MG63 (cell line): Measurements from ENCODE around the gene CAND1. TPM values are rescaled to one million over a fixed set of nuclear protein-coding genes. Genes with fewer than 3 reads are reported as not detected.

Source experiments
- DNase-seq: peaks from one replicate; pipeline ENCODE4 v3.0.0-alpha.2; 2020
- H3K27me3 ChIP-seq: fragments of 250-450 bp; sonication (Bioruptor Pico); 2 replicates; pipeline ENCODE4 v1.5.1; 2020; ENCODE audit warnings: mild to moderate bottlenecking, moderate library complexity
- H3K36me3 ChIP-seq: fragments of 250-450 bp; sonication (Bioruptor Pico); 2 replicates; pipeline ENCODE4 v1.5.1; 2020; ENCODE audit warnings: mild to moderate bottlenecking, moderate library complexity
- H3K4me3 ChIP-seq: fragments of 250-450 bp; sonication (Bioruptor Pico); 2 replicates; pipeline ENCODE4 v1.5.1; 2020; ENCODE audit warnings: mild to moderate bottlenecking, moderate library complexity
- H3K9me3 ChIP-seq: fragments of 250-450 bp; sonication (Bioruptor Pico); 2 replicates; pipeline ENCODE4 v1.5.1; 2020; ENCODE audit warnings: mild to moderate bottlenecking, moderate library complexity
- total RNA-seq: library from RNA; depleted of rRNA; stranded (reverse); fragments of >200 nt; shearing (Covaris generic); gene quantifications from 2 replicates; pipeline ENCODE4 v1.2.3, GENCODE V29; 2014; ENCODE audit warnings: low replicate concordance; rRNA removed

Gene CAND1
- 53.1 and 59.3 TPM in 2 replicates for total RNA-seq

- Histone ChIP-seq H3K36me3 (peaks cover 9% of the 10 kb centered on the region), H3K9me3 (no peaks in the 10 kb centered on the region), H3K4me3 (peak within 1 kb of the TSS; percentile 81), H3K27me3 (no peaks in the 10 kb centered on the region)
- DNase-seq, result peak; percentile 96
These were observed at the start of gene CAND1 for GRCh38 chr12:67268896-67269632. TSS of gene CAND1 (plus strand) at chr12:67269358. CDS start at chr12:67269718, 360 bp downstream.

GRCh38 chr12:67220065-67220464, 49.1 kb upstream of the CAND1 start:
- Histone ChIP-seq H3K36me3 (no peaks in the 10 kb centered on the region), H3K4me3 (no peak overlapping the region), H3K27me3 (no peaks in the 10 kb centered on the region; the same call in none of the 2 replicates), H3K9me3 (no peaks in the 10 kb centered on the region)
- DNase-seq, result peak; percentile 8

DNA sequence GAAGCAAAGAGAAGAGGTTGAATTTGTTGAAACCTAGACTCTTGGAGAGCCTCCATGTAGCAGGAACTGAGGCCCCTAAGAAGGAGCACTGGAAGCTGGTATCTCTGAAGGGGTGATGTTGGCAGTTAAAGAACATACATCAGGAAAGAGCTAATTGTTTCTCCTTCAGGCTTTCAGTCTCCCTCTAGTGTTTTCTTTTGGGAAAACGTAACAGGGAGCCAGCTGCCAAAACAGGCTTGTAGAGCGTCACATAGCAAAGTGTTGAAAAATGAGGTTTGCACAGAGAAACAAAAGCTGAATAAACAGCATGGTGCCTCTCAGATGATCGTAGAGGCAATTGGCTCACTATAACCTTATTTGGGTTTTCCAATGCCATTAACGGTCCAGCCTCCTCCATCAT, 46.9 kb upstream of the CAND1 start:
- no peak overlapping the region for H3K4me3 ChIP-seq
- no peak for DNase-seq
- no peaks in the 10 kb centered on the region; the same call in 1 of the 2 replicates for H3K27me3 ChIP-seq
- H3K9me3 ChIP-seq, result no peaks in the 10 kb centered on the region
- H3K36me3 ChIP-seq, result no peaks in the 10 kb centered on the region

DNA sequence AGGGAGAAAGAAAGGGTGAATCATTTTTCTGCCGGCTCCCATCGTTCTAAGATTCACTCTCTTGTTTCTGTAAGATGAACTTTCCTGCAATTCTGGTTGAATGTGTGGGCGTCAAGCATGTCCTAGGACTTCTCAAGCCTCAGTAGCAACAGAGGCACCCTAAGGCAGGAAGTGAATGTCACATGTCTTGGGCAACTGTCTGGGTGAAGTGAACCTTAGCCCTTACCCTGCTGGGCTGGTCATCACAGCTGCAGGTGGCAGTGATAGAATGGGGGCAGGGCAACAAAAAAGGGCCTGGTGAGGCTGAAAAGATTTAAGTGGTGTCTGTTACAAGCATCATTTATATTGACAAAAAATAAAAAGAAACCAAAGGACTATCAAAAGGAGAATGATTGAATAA, 45.9 kb upstream of the CAND1 start:
- no peak for DNase-seq
- no peak overlapping the region for H3K4me3 ChIP-seq

DNA sequence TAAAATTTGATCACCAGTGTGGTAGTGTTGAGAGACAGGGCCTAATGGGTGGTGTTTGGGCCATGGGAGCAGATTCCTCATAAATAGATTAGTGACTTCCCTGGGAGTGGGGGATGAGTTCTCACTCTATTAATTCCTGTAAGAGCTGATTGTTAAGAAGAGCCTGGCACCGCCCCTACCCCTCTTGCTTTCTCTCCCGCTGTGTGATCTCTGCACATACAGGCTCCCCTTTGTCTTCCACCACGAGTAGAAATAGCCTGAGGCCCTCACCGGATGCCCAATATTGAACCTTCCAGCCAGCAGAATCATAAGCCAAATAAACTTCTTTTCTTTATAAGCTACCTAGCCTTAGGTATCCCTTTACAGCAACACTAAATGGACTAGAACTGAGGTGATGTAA, 31.9 kb upstream of the CAND1 start:
- H3K9me3 ChIP-seq, result no peaks in the 10 kb centered on the region
- no peaks in the 10 kb centered on the region for H3K36me3 ChIP-seq
- no peak for DNase-seq
- no peak overlapping the region for H3K4me3 ChIP-seq
- H3K27me3 ChIP-seq, result no peaks in the 10 kb centered on the region; the same call in none of the 2 replicates

More for the DNA sequence above, 45.9 kb upstream of the CAND1 start:
- H3K36me3 ChIP-seq, result no peaks in the 10 kb centered on the region
- H3K27me3 ChIP-seq, result no peaks in the 10 kb centered on the region; the same call in 1 of the 2 replicates
- H3K9me3 ChIP-seq, result no peaks in the 10 kb centered on the region

GRCh38 chr12:67239061-67239460, 30.1 kb upstream of the CAND1 start:
- no peaks in the 10 kb centered on the region for H3K27me3 ChIP-seq
- no peak overlapping the region for H3K4me3 ChIP-seq
- H3K9me3 ChIP-seq, result no peaks in the 10 kb centered on the region
- H3K36me3 ChIP-seq, result no peaks in the 10 kb centered on the region
- no peak for DNase-seq

DNA sequence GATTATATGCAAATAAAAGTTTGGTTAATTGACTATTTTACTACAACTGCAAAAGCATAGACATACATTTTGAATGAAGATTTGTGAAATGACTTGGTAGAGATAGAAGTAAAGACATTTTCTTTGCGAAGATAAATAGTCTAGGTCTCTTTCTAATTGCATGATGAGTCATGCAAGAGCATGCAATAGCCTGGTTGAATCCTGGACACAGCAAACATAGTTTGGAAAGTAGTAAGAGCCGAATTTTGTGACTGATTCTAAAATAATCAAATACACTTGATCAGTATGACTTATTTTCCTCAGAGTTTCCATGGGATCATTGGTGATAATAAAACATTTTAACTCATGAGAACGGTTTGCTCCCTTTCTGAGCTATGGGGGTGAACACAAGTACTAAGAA, 27.7 kb upstream of the CAND1 start:
- H3K9me3 ChIP-seq, result no peaks in the 10 kb centered on the region
- no peak for DNase-seq
- no peak overlapping the region for H3K4me3 ChIP-seq
- no peaks in the 10 kb centered on the region for H3K36me3 ChIP-seq
- H3K27me3 ChIP-seq, result no peaks in the 10 kb centered on the region

- DNase-seq, result no peak
- Histone ChIP-seq H3K9me3 (no peaks in the 10 kb centered on the region), H3K27me3 (no peaks in the 10 kb centered on the region), H3K4me3 (no peak overlapping the region), H3K36me3 (no peaks in the 10 kb centered on the region)
These were observed 25.9 kb upstream of the CAND1 start for GRCh38 chr12:67243260-67243659.

- Histone ChIP-seq H3K4me3 (no peak overlapping the region), H3K36me3 (no peaks in the 10 kb centered on the region), H3K9me3 (no peaks in the 10 kb centered on the region), H3K27me3 (no peaks in the 10 kb centered on the region)
- no peak for DNase-seq
These were observed 23.6 kb upstream of the CAND1 start for GRCh38 chr12:67245571-67245970.

- DNase-seq, result no peak
- Histone ChIP-seq H3K36me3 (no peaks in the 10 kb centered on the region), H3K27me3 (peaks cover 4% of the 10 kb centered on the region; the same call in 1 of the 2 replicates)
These were observed 18.1 kb upstream of the CAND1 start for GRCh38 chr12:67251012-67251411.

GRCh38 chr12:67254372-67255026, 14.7 kb upstream of the CAND1 start:
- Histone ChIP-seq H3K27me3 (peaks cover 4% of the 10 kb centered on the region; the same call in 1 of the 2 replicates), H3K36me3 (no peaks in the 10 kb centered on the region), H3K4me3 (no peak overlapping the region), H3K9me3 (no peaks in the 10 kb centered on the region)
- no peak for DNase-seq

More at GRCh38 chr12:67251012-67251411, 18.1 kb upstream of the CAND1 start:
- H3K4me3 ChIP-seq, result no peak overlapping the region
- H3K9me3 ChIP-seq, result no peaks in the 10 kb centered on the region

- H3K27me3 ChIP-seq, result peaks cover 4% of the 10 kb centered on the region; the same call in 1 of the 2 replicates
- DNase-seq, result no peak
These were observed 12.5 kb upstream of the CAND1 start for GRCh38 chr12:67256649-67257048.

DNA sequence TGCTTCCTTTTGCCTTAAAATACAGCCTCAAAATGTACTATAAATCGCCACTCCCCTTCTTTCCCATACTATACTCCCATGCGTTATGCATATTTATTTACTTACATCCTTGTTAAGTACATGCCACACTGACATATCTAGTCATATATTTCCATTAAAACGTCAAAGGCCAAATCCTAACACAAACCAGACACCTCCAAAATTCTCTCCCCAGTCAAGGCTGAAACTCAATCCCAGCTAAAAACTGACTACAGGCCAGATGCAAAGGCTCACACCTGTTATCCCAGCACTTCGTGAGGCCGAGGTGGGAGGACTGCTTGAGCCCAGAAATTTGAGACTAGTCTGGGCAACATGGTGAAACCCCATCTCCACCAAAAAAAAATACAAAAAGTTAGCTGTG, 5.7 kb upstream of the CAND1 start:
- no peaks in the 10 kb centered on the region for H3K27me3 ChIP-seq
- no peaks in the 10 kb centered on the region for H3K9me3 ChIP-seq
- no peaks in the 10 kb centered on the region for H3K36me3 ChIP-seq
- no peak overlapping the region for H3K4me3 ChIP-seq
- DNase-seq, result no peak

More at GRCh38 chr12:67256649-67257048, 12.5 kb upstream of the CAND1 start:
- Histone ChIP-seq H3K9me3 (no peaks in the 10 kb centered on the region), H3K4me3 (no peak overlapping the region), H3K36me3 (no peaks in the 10 kb centered on the region)

GRCh38 chr12:67268335-67268895, 743 bp upstream of the CAND1 start:
- Histone ChIP-seq H3K36me3 (peaks cover 6% of the 10 kb centered on the region; the same call in 1 of the 2 replicates), H3K4me3 (peak overlapping the region; percentile 81), H3K9me3 (no peaks in the 10 kb centered on the region), H3K27me3 (no peaks in the 10 kb centered on the region)
- peak; percentile 93 for DNase-seq

DNA sequence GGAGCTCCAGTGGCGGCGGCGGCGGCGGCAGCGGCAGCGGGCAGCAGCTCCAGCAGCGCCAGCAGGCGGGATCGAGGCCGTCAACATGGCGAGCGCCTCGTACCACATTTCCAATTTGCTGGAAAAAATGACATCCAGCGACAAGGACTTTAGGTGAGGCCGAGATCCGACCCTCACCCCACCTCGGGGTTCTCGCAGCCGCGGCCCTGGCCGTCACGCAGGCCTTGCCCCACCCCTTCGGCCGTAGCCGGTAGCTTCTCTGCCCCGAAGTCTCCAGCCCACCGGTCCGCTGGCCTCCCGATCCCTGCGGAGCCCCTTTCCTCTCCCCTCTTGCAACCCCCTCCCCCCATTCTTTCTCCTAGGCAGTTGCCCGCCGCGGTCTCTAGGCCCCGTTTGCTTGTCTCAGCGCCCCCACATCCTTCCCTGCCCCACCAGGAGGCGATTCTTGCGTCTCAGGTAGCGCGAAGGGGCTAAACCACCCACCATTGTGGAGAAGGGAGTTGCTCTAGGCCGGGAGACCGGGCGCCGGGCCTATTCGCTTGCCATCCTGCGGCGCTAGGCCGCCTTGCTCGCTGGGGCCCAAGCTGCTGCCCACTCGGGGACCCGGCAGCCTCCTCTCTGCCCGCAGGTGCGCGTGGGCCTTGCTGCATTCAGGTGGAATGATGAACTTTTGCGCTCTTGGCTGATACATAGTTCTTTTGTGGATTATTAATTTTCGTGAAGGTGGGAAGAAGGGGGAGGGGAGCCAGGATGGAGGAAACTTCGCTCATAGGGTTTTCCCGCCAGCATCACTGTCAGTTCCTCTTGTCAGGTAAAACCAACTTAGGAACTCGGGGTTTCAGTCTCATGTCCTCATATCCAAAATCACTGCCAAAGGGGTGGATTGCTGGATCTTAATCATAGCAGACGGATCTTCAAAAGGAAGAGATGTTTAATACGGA, 745 bp downstream of the CAND1 start:
- peak overlapping the region; percentile 81 for H3K4me3 ChIP-seq
- H3K36me3 ChIP-seq, result peaks cover 18% of the 10 kb centered on the region
- H3K9me3 ChIP-seq, result no peaks in the 10 kb centered on the region
- no peaks in the 10 kb centered on the region for H3K27me3 ChIP-seq
- peak; percentile 35 for DNase-seq

DNA sequence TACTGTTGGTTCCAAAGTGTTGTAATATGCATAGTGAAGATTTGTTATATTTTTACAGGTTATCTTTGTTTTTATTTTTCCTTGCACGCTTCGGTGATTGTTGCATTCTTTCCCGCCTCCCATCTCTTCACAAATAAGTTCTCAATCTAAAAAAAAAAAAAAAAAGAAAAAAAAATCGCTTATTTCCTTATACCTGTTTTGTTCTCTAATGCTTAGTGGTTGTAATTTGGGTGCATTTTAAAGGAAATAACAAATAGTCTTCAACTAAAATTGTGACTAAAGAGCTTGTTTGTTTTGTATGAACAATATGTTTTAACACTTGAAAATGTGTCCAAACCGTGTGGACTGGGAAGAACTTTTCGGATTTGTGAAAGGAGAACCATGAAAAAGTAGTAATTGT, 1.5 kb downstream of the CAND1 start:
- no peak for DNase-seq
- Histone ChIP-seq H3K27me3 (no peaks in the 10 kb centered on the region), H3K36me3 (peaks cover 20% of the 10 kb centered on the region), H3K9me3 (no peaks in the 10 kb centered on the region), H3K4me3 (peak overlapping the region; percentile 81)
